CD14-positive monocyte (primary cell): ENCODE results near the gene NAXD. TPM values are rescaled to one million over a fixed set of nuclear protein-coding genes. Genes with fewer than 3 reads are reported as not detected.
A peak's percentile ranks its signal among the peaks of the same experiment; 100 is the strongest.

Source experiments
- DNase-seq, 3 donors: peaks; one replicate each; pipeline ENCODE4 v3.0.0-alpha.2; 2011 to 2022
- H2AFZ ChIP-seq: 2 replicates; pipeline ENCODE4 v1.6.0; 2012; ENCODE audit warnings: mild to moderate bottlenecking, low read depth, low read length, inconsistent platforms; ENCODE audit not compliant: insufficient read depth, poor library complexity, severe bottlenecking
- H3K27ac ChIP-seq, 2 donors: 1 replicate in 1 of 2; 2 replicates in 1 of 2; pipeline ENCODE4 v1.5.1; 2012 to 2013; ENCODE audit warnings: low read length in 2 of 2, control low read depth in 1 of 2, inconsistent platforms in 1 of 2, low read depth in 1 of 2, mild to moderate bottlenecking in 1 of 2
- H3K27me3 ChIP-seq, 2 donors: one replicate each; pipeline versions ENCODE4 v1.6.0 to v1.6.1; 2011 to 2013; ENCODE audit warnings: low read length in 2 of 2; ENCODE audit not compliant: control insufficient read depth in 2 of 2, insufficient read depth in 2 of 2
- H3K36me3 ChIP-seq, 2 donors: replicated peaks in 1 of 2; 1 replicate in 1 of 2; 2 replicates in 1 of 2; pipeline versions ENCODE4 v1.5.1 to v1.6.1; 2012 to 2013; ENCODE audit warnings: low read length in 2 of 2, control low read depth in 1 of 2, inconsistent platforms in 1 of 2, mild to moderate bottlenecking in 1 of 2; ENCODE audit not compliant: insufficient read depth in 2 of 2, control insufficient read depth in 1 of 2
- H3K4me1 ChIP-seq, 2 donors: 1 replicate in 1 of 2; 2 replicates in 1 of 2; pipeline versions ENCODE4 v1.5.1 to v1.6.1; 2012 to 2013; ENCODE audit warnings: low read length in 2 of 2, control low read depth in 1 of 2, inconsistent platforms in 1 of 2, mild to moderate bottlenecking in 1 of 2, moderate library complexity in 1 of 2; ENCODE audit not compliant: insufficient read depth in 2 of 2, control insufficient read depth in 1 of 2
- H3K4me2 ChIP-seq: replicated peaks from 2 replicates; pipeline ENCODE3; 2012; ENCODE audit warnings: low read length, moderate library complexity, mild to moderate bottlenecking; ENCODE audit not compliant: poor library complexity, severe bottlenecking; ENCODE audit errors: extremely low read depth
- H3K4me3 ChIP-seq, 3 experiments: fragments of 200-600 bp in 1 of 3; sonication (generic) in 1 of 3; replicated peaks in 1 of 3; 1 replicate in 2 of 3; 2 replicates in 1 of 3; pipeline ENCODE4 v1.5.1; 2011 to 2013; ENCODE audit warnings: low read length in 3 of 3, mild to moderate bottlenecking in 3 of 3, control low read depth in 2 of 3, low read depth in 2 of 3, inconsistent platforms in 1 of 3, moderate library complexity in 1 of 3
- H3K79me2 ChIP-seq: 2 replicates; pipeline ENCODE4 v1.6.0; 2012; ENCODE audit warnings: mild to moderate bottlenecking, control low read depth, inconsistent platforms, low read length, moderate library complexity; ENCODE audit not compliant: insufficient read depth
- H3K9ac ChIP-seq: 2 replicates; pipeline ENCODE4 v1.6.0; 2017; ENCODE audit warnings: low read length, mild to moderate bottlenecking; ENCODE audit not compliant: insufficient read depth, poor library complexity, severe bottlenecking
- H3K9me3 ChIP-seq, 2 donors: replicated peaks in 1 of 2; 1 replicate in 1 of 2; 2 replicates in 1 of 2; pipeline versions ENCODE4 v1.5.1 to v1.6.1; 2012 to 2013; ENCODE audit warnings: low read length in 2 of 2, control low read depth in 1 of 2; ENCODE audit not compliant: control insufficient read depth in 1 of 2, insufficient read depth in 1 of 2
- H4K20me1 ChIP-seq: 2 replicates; pipeline ENCODE4 v1.6.0; 2012; ENCODE audit warnings: mild to moderate bottlenecking, low read length, control low read depth, moderate library complexity; ENCODE audit not compliant: insufficient read depth
- H3K27ac Mint-ChIP-seq, 7 donors: one replicate each; pipeline ENCODE4 v1.8.0; 2020; ENCODE audit warnings: mild to moderate bottlenecking in 7 of 7, mixed read lengths in 7 of 7, moderate library complexity in 6 of 7, inconsistent platforms in 2 of 7
- H3K27me3 Mint-ChIP-seq, 3 donors: one replicate each; pipeline ENCODE4 v1.8.0; 2021 to 2022; ENCODE audit warnings: low read depth in 3 of 3, mild to moderate bottlenecking in 3 of 3, mixed read lengths in 3 of 3, moderate library complexity in 3 of 3, inconsistent platforms in 1 of 3
- H3K36me3 Mint-ChIP-seq, 2 donors: one replicate each; pipeline ENCODE4 v1.8.0; 2020; ENCODE audit warnings: mixed read lengths in 2 of 2, inconsistent platforms in 1 of 2, mild to moderate bottlenecking in 1 of 2
- H3K4me1 Mint-ChIP-seq: one replicate; pipeline ENCODE4 v1.8.0; 2020; ENCODE audit warnings: mild to moderate bottlenecking, mixed read lengths
- H3K4me3 Mint-ChIP-seq, 2 donors: one replicate each; pipeline ENCODE4 v1.8.0; 2020; ENCODE audit warnings: mild to moderate bottlenecking in 2 of 2, mixed read lengths in 2 of 2, moderate library complexity in 1 of 2
- H3K9me3 Mint-ChIP-seq, 7 donors: one replicate each; pipeline ENCODE4 v1.8.0; 2020 to 2022; ENCODE audit warnings: mixed read lengths in 7 of 7, mild to moderate bottlenecking in 6 of 7, moderate library complexity in 6 of 7, inconsistent platforms in 2 of 7
- WGBS: methylation state at CpG from one replicate; pipeline ENCODE4 v1.1.5; 2013; ENCODE audit warnings: missing lambda C conversion rate; ENCODE audit not compliant: insufficient coverage; 5-methylcytosine and 5-hydroxymethylcytosine counted together
- intact Hi-C, 2 donors: fragments of 100-400 bp; cut with micrococcal nuclease; formaldehyde crosslinking; loops; one replicate each; pipeline versions ENCODE4 v1.15.0 to v1.15.1; 2023
- polyA plus RNA-seq, 3 donors: library from polyadenylated mRNA; depleted of rRNA in 1 of 3; unstranded in 2 of 3; stranded (reverse) in 1 of 3; fragments of 300-500 nt in 2 of 3; fragments of >200 nt in 1 of 3; fragmentation: Illumina TruSeq in 2 of 3; gene quantifications; 1 replicate in 2 of 3; 2 replicates in 1 of 3; pipeline ENCODE4 v1.2.3, GENCODE V29; 2012 to 2021
- TF ChIP-seq, protein P1 (sequence below): fragments of 200-600 bp; IDR thresholded peaks from one replicate; pipeline ENCODE4 v1.8.0; 2022; ENCODE audit warnings: antibody characterized with exemption, mild to moderate bottlenecking

The NAXD gene
- polyA plus RNA-seq, 3 donors: 7.4 to 22.8 (median 8.5) TPM

DNA sequence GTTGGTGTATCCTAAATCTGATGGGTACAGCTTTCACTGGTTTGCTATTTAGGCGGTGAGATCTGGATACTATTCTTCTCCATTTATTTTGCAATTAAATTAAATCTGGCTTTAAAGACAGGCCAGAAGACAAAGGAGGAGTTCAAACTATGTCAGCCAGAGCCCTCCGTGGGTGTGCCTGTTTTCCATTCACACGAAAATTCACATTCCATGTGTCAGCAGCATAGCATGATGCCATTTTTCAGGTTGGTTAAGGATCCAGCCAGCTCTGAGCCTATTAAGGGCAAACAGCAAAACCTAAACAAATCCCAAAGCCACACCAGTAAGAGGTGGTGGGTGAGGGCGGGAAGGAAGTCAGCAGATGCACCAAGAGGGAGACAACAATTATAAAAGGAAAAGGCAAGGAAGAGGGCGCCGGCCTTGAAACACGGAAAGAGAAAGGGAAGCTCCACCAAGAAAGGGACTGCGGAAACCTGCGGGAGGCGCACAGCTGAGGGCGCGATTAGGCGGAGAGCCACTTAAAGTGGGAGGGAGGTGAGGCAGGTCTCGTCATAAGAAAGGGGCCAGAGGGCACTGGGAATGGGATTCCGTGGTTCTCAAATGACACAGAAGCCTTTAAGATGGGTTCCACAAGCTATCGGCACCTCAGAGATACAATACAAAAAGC is 47.6 kb downstream of the NAXD start:
- H3K27ac ChIP-seq: peak overlapping the region; percentile 91 to 98
- H3K27ac Mint-ChIP-seq: peak overlapping the region; percentile 97 to 99 (median 98)
- no peak overlapping the region for H2AFZ ChIP-seq
- no peaks in the 10 kb centered on the region for H3K9me3 ChIP-seq
- H3K36me3 Mint-ChIP-seq: peaks cover 37 to 53% of the 10 kb centered on the region in 2 donors
- H3K4me3 Mint-ChIP-seq: peak overlapping the region; percentile 14 to 15
- H3K9ac ChIP-seq: peak overlapping the region; percentile 16
- no peak for DNase-seq
- peaks cover 0 to 1% (median 0%) of the 10 kb centered on the region in 3 donors for H3K27me3 Mint-ChIP-seq
- H3K4me1 Mint-ChIP-seq: peaks cover 90% of the 10 kb centered on the region
- 93% methylated on average over 11 of the region's 16 CpGs for WGBS
- H3K27me3 ChIP-seq: no peaks in the 10 kb centered on the region
- peaks cover 67% of the 10 kb centered on the region for H3K79me2 ChIP-seq
- intact Hi-C loops: loop anchor here (5.0 to 10.0 kb wide), 3 partner anchors 34 to 252 kb away; partner anchors contain the start of gene ANKRD10 (in 1 of the 2)
- TF ChIP-seq, protein P1, sequence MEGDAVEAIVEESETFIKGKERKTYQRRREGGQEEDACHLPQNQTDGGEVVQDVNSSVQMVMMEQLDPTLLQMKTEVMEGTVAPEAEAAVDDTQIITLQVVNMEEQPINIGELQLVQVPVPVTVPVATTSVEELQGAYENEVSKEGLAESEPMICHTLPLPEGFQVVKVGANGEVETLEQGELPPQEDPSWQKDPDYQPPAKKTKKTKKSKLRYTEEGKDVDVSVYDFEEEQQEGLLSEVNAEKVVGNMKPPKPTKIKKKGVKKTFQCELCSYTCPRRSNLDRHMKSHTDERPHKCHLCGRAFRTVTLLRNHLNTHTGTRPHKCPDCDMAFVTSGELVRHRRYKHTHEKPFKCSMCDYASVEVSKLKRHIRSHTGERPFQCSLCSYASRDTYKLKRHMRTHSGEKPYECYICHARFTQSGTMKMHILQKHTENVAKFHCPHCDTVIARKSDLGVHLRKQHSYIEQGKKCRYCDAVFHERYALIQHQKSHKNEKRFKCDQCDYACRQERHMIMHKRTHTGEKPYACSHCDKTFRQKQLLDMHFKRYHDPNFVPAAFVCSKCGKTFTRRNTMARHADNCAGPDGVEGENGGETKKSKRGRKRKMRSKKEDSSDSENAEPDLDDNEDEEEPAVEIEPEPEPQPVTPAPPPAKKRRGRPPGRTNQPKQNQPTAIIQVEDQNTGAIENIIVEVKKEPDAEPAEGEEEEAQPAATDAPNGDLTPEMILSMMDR: no peak
- H3K4me2 ChIP-seq: peak overlapping the region; percentile 72
- H4K20me1 ChIP-seq: no peaks in the 10 kb centered on the region
- H3K9me3 Mint-ChIP-seq: peaks cover 0 to 4% (median 0%) of the 10 kb centered on the region in 7 donors
- H3K4me3 ChIP-seq: peak overlapping the region in 1 of 3 experiments; percentile 66
- peaks cover 92 to 95% of the 10 kb centered on the region in 2 donors for H3K4me1 ChIP-seq
- peaks cover 19 to 21% of the 10 kb centered on the region in 2 donors for H3K36me3 ChIP-seq

DNA sequence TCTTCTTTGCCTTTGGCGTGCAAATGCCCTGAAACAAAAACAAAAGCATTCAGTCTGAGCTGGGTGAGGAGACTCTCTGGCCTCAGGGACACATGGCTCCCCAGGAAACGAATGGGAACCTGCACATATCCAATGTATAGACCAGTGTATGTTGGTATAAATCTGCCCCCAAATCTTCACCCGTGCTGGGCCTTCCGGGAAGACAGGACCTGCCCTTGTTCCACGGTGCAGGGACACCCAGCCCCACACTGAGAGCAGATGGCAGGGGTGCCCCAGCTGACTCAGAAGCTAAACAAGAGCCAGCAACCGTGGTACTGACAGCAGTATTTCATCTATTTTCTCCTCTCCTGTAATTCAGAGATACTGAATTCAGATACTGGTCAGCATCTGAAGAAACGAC is 48.1 kb downstream of the NAXD start:
- TF ChIP-seq, protein P1: no peak
- H3K79me2 ChIP-seq: peaks cover 69% of the 10 kb centered on the region
- peak overlapping the region; percentile 72 for H3K4me2 ChIP-seq
- no peak for DNase-seq
- no peaks in the 10 kb centered on the region for H3K27me3 ChIP-seq
- peak overlapping the region; percentile 91 to 98 for H3K27ac ChIP-seq
- no peak overlapping the region for H2AFZ ChIP-seq
- peaks cover 0 to 1% (median 0%) of the 10 kb centered on the region in 7 donors for H3K9me3 Mint-ChIP-seq
- H3K36me3 ChIP-seq: peaks cover 19 to 21% of the 10 kb centered on the region in 2 donors
- peaks cover 90 to 92% of the 10 kb centered on the region in 2 donors for H3K4me1 ChIP-seq
- H3K27ac Mint-ChIP-seq: peak overlapping the region; percentile 97 to 99 (median 98)
- peak overlapping the region; percentile 14 to 90 for H3K4me3 Mint-ChIP-seq
- peak overlapping the region; percentile 16 for H3K9ac ChIP-seq
- H3K4me1 Mint-ChIP-seq: peaks cover 86% of the 10 kb centered on the region
- H3K27me3 Mint-ChIP-seq: peaks cover 0 to 1% (median 0%) of the 10 kb centered on the region in 3 donors
- WGBS: 63% methylated on average over 3 of the region's 7 CpGs
- intact Hi-C loops: loop anchor here (5.0 to 10.0 kb wide), 3 partner anchors 34 to 251 kb away; partner anchors contain the start of gene ANKRD10 (in 1 of the 2)
- H3K9me3 ChIP-seq: no peaks in the 10 kb centered on the region
- H3K4me3 ChIP-seq: peak overlapping the region in 1 of 3 experiments; percentile 66
- H4K20me1 ChIP-seq: no peaks in the 10 kb centered on the region
- peaks cover 39 to 59% of the 10 kb centered on the region in 2 donors for H3K36me3 Mint-ChIP-seq
